H1 (cell line): ENCODE measurements around the gene CRTC3. TPM values are rescaled to one million over a fixed set of nuclear protein-coding genes. Genes with fewer than 3 reads are reported as not detected.

Source experiments
- CTCF ChIA-PET: fragments of 300-600 bp; sonication (Branson Sonifier 250); formaldehyde crosslinking; loops from one replicate; lab custom pipeline; 2021; ENCODE audit not compliant: partially characterized antibody; lab: Charles Lee
- POLR2A ChIA-PET: fragments of 300-600 bp; sonication (Branson Sonifier 250); formaldehyde crosslinking; loops from one replicate; lab custom pipeline; 2021; ENCODE audit warnings: inconsistent platforms; ENCODE audit not compliant: partially characterized antibody; lab: Charles Lee
- DNase-seq, 2 experiments: peaks; one replicate each; pipeline versions ENCODE4 v3.0.0 to v3.0.0-alpha.2; 2010 to 2022; ENCODE audit warnings: low spot score in 2 of 2, low read depth in 1 of 2, mixed read lengths in 1 of 2
- FAIRE-seq: peaks from 2 replicates; lab custom pipeline; 2011; peaks lifted over from hg19 to GRCh38; lab: Jason Lieb, UNC
- H2AFZ ChIP-seq: 2 replicates; pipeline ENCODE4 v1.8.1; 2012; ENCODE audit warnings: low read length, inconsistent platforms
- H2AK5ac ChIP-seq: 2 replicates; pipeline ENCODE4 v1.6.1; 2013; ENCODE audit warnings: low read depth, low read length
- H2BK120ac ChIP-seq: replicated peaks from 2 replicates; pipeline ENCODE3; 2013; ENCODE audit warnings: low read depth, low read length, inconsistent platforms
- H2BK12ac ChIP-seq: 2 replicates; pipeline ENCODE4 v1.6.1; 2013; ENCODE audit warnings: low read depth, low read length
- H2BK15ac ChIP-seq: 2 replicates; pipeline ENCODE4 v1.6.1; 2013; ENCODE audit warnings: low read length
- H2BK20ac ChIP-seq: 2 replicates; pipeline ENCODE4 v1.6.1; 2013; ENCODE audit warnings: low read length
- H2BK5ac ChIP-seq: 2 replicates; pipeline ENCODE4 v1.6.1; 2013; ENCODE audit warnings: low read depth, low read length
- H3K14ac ChIP-seq: 2 replicates; pipeline ENCODE4 v1.6.1; 2013; ENCODE audit warnings: inconsistent platforms; ENCODE audit not compliant: insufficient read length
- H3K18ac ChIP-seq: 2 replicates; pipeline ENCODE4 v1.6.1; 2013; ENCODE audit warnings: low read length; ENCODE audit errors: extremely low read depth
- H3K23ac ChIP-seq: 2 replicates; pipeline ENCODE4 v1.6.1; 2013; ENCODE audit warnings: inconsistent platforms; ENCODE audit not compliant: insufficient read length
- H3K23me2 ChIP-seq: 2 replicates; pipeline ENCODE4 v1.6.1; 2013; ENCODE audit warnings: low read depth, low read length
- H3K27ac ChIP-seq: 2 replicates; pipeline ENCODE4 v1.6.1; 2011; ENCODE audit warnings: low read depth, low read length, inconsistent platforms
- H3K27me3 ChIP-seq, 4 experiments: replicated peaks in 1 of 4; 1 replicate in 1 of 4; 2 replicates in 3 of 4; pipeline versions ENCODE4 v1.6.1 to v1.8.1; 2011 to 2013; ENCODE audit warnings: low read length in 3 of 4, mild to moderate bottlenecking in 3 of 4, inconsistent platforms in 2 of 4, mixed read lengths in 2 of 4, moderate library complexity in 1 of 4; ENCODE audit not compliant: control insufficient read depth in 3 of 4, insufficient read depth in 3 of 4; ENCODE audit errors: extremely low read depth in 1 of 4
- H3K36me3 ChIP-seq, 4 experiments: 2 replicates each; pipeline versions ENCODE4 v1.6.1 to v1.8.1; 2011 to 2013; ENCODE audit warnings: mild to moderate bottlenecking in 4 of 4, low read length in 3 of 4, moderate library complexity in 2 of 4, control low read depth in 1 of 4, inconsistent platforms in 1 of 4; ENCODE audit not compliant: insufficient read depth in 4 of 4, control insufficient read depth in 2 of 4
- H3K4ac ChIP-seq: replicated peaks from 2 replicates; pipeline ENCODE3; 2013; ENCODE audit warnings: low read length, low read depth, mixed read lengths, inconsistent platforms; ENCODE audit not compliant: insufficient read length
- H3K4me1 ChIP-seq, 4 experiments: replicated peaks in 1 of 4; 1 replicate in 1 of 4; 2 replicates in 3 of 4; pipeline versions ENCODE4 v1.6.1 to v1.8.1; 2011 to 2013; ENCODE audit warnings: low read length in 3 of 4, inconsistent platforms in 2 of 4, mixed read lengths in 1 of 4; ENCODE audit not compliant: insufficient read depth in 4 of 4, control insufficient read depth in 3 of 4
- H3K4me2 ChIP-seq, 2 experiments: 2 replicates each; pipeline versions ENCODE4 v1.6.1 to v1.8.1; 2011 to 2013; ENCODE audit warnings: low read depth in 2 of 2, low read length in 2 of 2, control low read depth in 1 of 2, inconsistent platforms in 1 of 2, mild to moderate bottlenecking in 1 of 2; ENCODE audit not compliant: insufficient read depth in 1 of 2
- H3K4me3 ChIP-seq, 4 experiments: fragments of 200-600, 300-600 bp in 1 of 4; sonication (generic), shearing (Covaris generic), sonication (Bioruptor Twin) in 1 of 4; 2 replicates each; pipeline versions ENCODE4 v1.5.1 to v1.8.1; 2011 to 2016; ENCODE audit warnings: low read length in 4 of 4, low read depth in 3 of 4, control low read depth in 2 of 4, inconsistent platforms in 2 of 4, mild to moderate bottlenecking in 2 of 4, mixed read lengths in 1 of 4, moderate library complexity in 1 of 4; ENCODE audit not compliant: insufficient read depth in 2 of 4; ENCODE audit errors: extremely low read depth in 1 of 4
- H3K56ac ChIP-seq: replicated peaks from 2 replicates; pipeline ENCODE3; 2013; ENCODE audit warnings: low read depth, mild to moderate bottlenecking, mixed read lengths, low read length, inconsistent platforms; ENCODE audit not compliant: insufficient read length
- H3K79me1 ChIP-seq: 2 replicates; pipeline ENCODE4 v1.6.1; 2013; ENCODE audit warnings: low read depth, low read length, control low read depth
- H3K79me2 ChIP-seq, 2 experiments: 2 replicates each; pipeline versions ENCODE4 v1.6.1 to v1.8.1; 2012 to 2013; ENCODE audit warnings: low read length in 2 of 2, mild to moderate bottlenecking in 2 of 2, inconsistent platforms in 1 of 2; ENCODE audit not compliant: insufficient read depth in 2 of 2, control insufficient read depth in 1 of 2
- H3K9ac ChIP-seq, 4 experiments: replicated peaks in 1 of 4; 1 replicate in 1 of 4; 2 replicates in 3 of 4; pipeline versions ENCODE4 v1.6.1 to v1.8.1; 2011 to 2013; ENCODE audit warnings: low read depth in 3 of 4, low read length in 3 of 4, control low read depth in 2 of 4, mild to moderate bottlenecking in 2 of 4, moderate library complexity in 2 of 4, inconsistent platforms in 1 of 4; ENCODE audit errors: extremely low read depth in 1 of 4
- H3K9me3 ChIP-seq, 2 experiments: 2 replicates each; pipeline versions ENCODE4 v1.6.1 to v1.8.1; 2012 to 2013; ENCODE audit warnings: mild to moderate bottlenecking in 2 of 2, moderate library complexity in 2 of 2, control low read depth in 1 of 2, inconsistent platforms in 1 of 2, low read depth in 1 of 2, low read length in 1 of 2, mixed read lengths in 1 of 2; ENCODE audit not compliant: insufficient read depth in 2 of 2
- H4K20me1 ChIP-seq, 2 experiments: replicated peaks in 1 of 2; 2 replicates each; pipeline versions ENCODE3 to v1.8.1; 2011 to 2013; ENCODE audit warnings: inconsistent platforms in 2 of 2, low read length in 2 of 2, mild to moderate bottlenecking in 1 of 2; ENCODE audit not compliant: insufficient read depth in 2 of 2, control insufficient read depth in 1 of 2
- H4K5ac ChIP-seq: 2 replicates; pipeline ENCODE4 v1.6.1; 2013; ENCODE audit warnings: low read length, low read depth, mixed read lengths, inconsistent platforms; ENCODE audit not compliant: insufficient read length
- H4K8ac ChIP-seq: 2 replicates; pipeline ENCODE4 v1.8.0; 2013; ENCODE audit warnings: mild to moderate bottlenecking, moderate library complexity, low read length, inconsistent platforms; ENCODE audit not compliant: insufficient read depth; ENCODE audit errors: extremely low read depth
- H4K91ac ChIP-seq: replicated peaks from 2 replicates; pipeline ENCODE3; 2013; ENCODE audit warnings: low read length, mixed read lengths, inconsistent platforms; ENCODE audit not compliant: insufficient read length
- BCL11A ChIP-seq, 2 experiments: IDR thresholded peaks; one replicate each; pipeline ENCODE4 v1.6.1; 2011; ENCODE audit warnings: low read depth in 2 of 2, low read length in 2 of 2, mild to moderate bottlenecking in 2 of 2
- CHD2 ChIP-seq: IDR thresholded peaks from 2 replicates; pipeline ENCODE4 v1.6.1; 2012; ENCODE audit warnings: low read length, improper control_type of control experiment
- CTBP2 ChIP-seq: IDR thresholded peaks from 2 replicates; pipeline ENCODE4 v1.7.0; 2011; ENCODE audit warnings: borderline replicate concordance, mild to moderate bottlenecking, moderate library complexity, mixed read lengths, low read length; ENCODE audit not compliant: insufficient read depth, insufficient read length
- RFX5 ChIP-seq: IDR thresholded peaks from 2 replicates; pipeline ENCODE4 v1.6.1; 2011; ENCODE audit warnings: low read depth, low read length, improper control_type of control experiment, borderline replicate concordance
- SAP30 ChIP-seq: fragments of 300-600 bp; sonication (generic); IDR thresholded peaks from 2 replicates; pipeline ENCODE4 v1.7.1; 2012; ENCODE audit warnings: low read length, moderate library complexity, mild to moderate bottlenecking, inconsistent platforms; ENCODE audit not compliant: insufficient read depth, insufficient replicate concordance
- SIN3A ChIP-seq, 2 experiments: IDR thresholded peaks in 1 of 2; conservative IDR thresholded peaks in 1 of 2; 2 replicates each; pipeline ENCODE4 v1.6.1; 2011 to 2012; ENCODE audit warnings: low read length in 2 of 2, improper control_type of control experiment in 1 of 2, low read depth in 1 of 2, mild to moderate bottlenecking in 1 of 2
- SP4 ChIP-seq: IDR thresholded peaks from 2 replicates; pipeline ENCODE4 v1.6.1; 2012; ENCODE audit warnings: low read length, inconsistent platforms
- TAF1 ChIP-seq: IDR thresholded peaks from 2 replicates; pipeline ENCODE4 v1.6.1; 2011; ENCODE audit warnings: mild to moderate bottlenecking, low read depth, low read length
- ZNF274 ChIP-seq: IDR thresholded peaks from 2 replicates; pipeline ENCODE4 v1.7.0; 2012; ENCODE audit warnings: low read length, borderline replicate concordance; ENCODE audit errors: extremely low read depth
- WGBS, 2 experiments: shearing (Covaris generic) in 1 of 2; methylation state at CpG; one replicate each; pipeline versions ENCODE4 v1.1.6 to v1.1.7; 2013 to 2015; ENCODE audit warnings: low lambda C conversion rate in 2 of 2, mixed read lengths in 2 of 2, inconsistent platforms in 1 of 2, low coverage in 1 of 2, missing lambda C conversion rate in 1 of 2; ENCODE audit not compliant: insufficient replicate concordance in 2 of 2, insufficient coverage in 1 of 2, insufficient read length in 1 of 2; ENCODE audit errors: extremely low coverage in 1 of 2, missing lambda C conversion rate in 1 of 2; 5-methylcytosine and 5-hydroxymethylcytosine counted together
- polyA plus RNA-seq, 7 experiments: library from polyadenylated mRNA; depleted of rRNA in 3 of 7; stranded (reverse) in 5 of 7; unstranded in 2 of 7; fragments of >200 nt in 5 of 7; fragments of 200-250 nt in 2 of 7; gene quantifications; 1 replicate in 5 of 7; 2 replicates in 1 of 7; 4 replicates in 1 of 7; pipeline versions ENCODE4 v1.2.1 to v1.2.3, GENCODE V29; 2011 to 2013; ENCODE audit warnings: missing spikeins in 2 of 7, mixed read lengths in 2 of 7
- total RNA-seq: library from RNA; stranded (reverse); fragmentation: NEBNext Ultra II Directional; extraction: Animal tissue kit (Norgen Biotek cat#: 25700); gene quantifications from 2 replicates; pipeline ENCODE4 v1.2.1, GENCODE V29; 2021
- TF ChIP-seq, protein P1 (sequence below): IDR thresholded peaks from 2 replicates; pipeline ENCODE4 v1.6.1; 2012; ENCODE audit warnings: inconsistent platforms

The CRTC3 gene
- total and polyA plus RNA-seq, 2 of the 8 experiments (the other 6 are each of a cell fraction or from before 2014, with no cell fraction given) = 5.0 to 5.3 TPM

DNA sequence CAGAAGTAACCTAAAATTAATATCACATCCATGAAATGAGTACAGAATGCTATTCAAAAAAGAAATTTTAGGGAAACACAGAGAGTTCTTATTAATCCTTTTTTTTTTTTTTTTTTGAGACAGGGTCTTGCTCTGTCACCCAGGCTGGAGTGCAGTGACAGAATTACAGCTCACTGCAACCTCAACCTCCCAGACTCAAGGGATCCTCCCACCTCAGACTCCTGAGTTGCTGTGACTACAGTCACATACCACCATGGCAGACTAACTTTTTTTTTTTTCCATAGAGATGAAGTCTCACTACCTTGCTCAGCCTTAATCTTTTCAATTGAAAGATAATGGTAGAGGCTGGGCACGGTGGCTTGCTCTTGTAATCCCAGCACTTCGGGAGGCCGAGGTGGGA is 6.3 kb upstream of the CRTC3 start:
- POLR2A ChIA-PET = no interaction called here
- Histone ChIP-seq H3K56ac (no peak overlapping the region), H3K36me3 (no peaks in the 10 kb centered on the region), H3K23me2 (peaks cover 2% of the 10 kb centered on the region; the same call in 1 of the 2 replicates), H3K27me3 (no peaks in the 10 kb centered on the region; a peak in 1 of 7 replicates), H2BK15ac (no peak overlapping the region), H3K4me2 (no peak overlapping the region), H4K20me1 (no peaks in the 10 kb centered on the region), H3K9ac (no peak overlapping the region), H2AK5ac (no peak overlapping the region), H4K8ac (no peak overlapping the region), H3K4me1 (no peaks in the 10 kb centered on the region), H3K4me3 (no peak overlapping the region), H3K79me1 (no peaks in the 10 kb centered on the region), H4K5ac (no peak overlapping the region), H2BK5ac (no peak overlapping the region), H2BK12ac (no peak overlapping the region), H2BK20ac (no peak overlapping the region), H4K91ac (no peak overlapping the region), H3K4ac (no peak overlapping the region), H3K27ac (no peak overlapping the region), H3K18ac (no peak overlapping the region), H2BK120ac (no peak overlapping the region), H3K9me3 (no peaks in the 10 kb centered on the region), H3K23ac (no peak overlapping the region), H2AFZ (no peak overlapping the region), H3K14ac (no peak overlapping the region), H3K79me2 (no peaks in the 10 kb centered on the region)
- no peak for TF ChIP-seq SIN3A (conservative IDR thresholded peaks at IDR 0.05 in 1 of 2, IDR thresholded peaks at IDR 0.05 in 1 of 2; ENCODE audit: low read depth in 1 of 2, low read length in 2 of 2)
- no peak for TF ChIP-seq ZNF274
- TF ChIP-seq, protein P1, sequence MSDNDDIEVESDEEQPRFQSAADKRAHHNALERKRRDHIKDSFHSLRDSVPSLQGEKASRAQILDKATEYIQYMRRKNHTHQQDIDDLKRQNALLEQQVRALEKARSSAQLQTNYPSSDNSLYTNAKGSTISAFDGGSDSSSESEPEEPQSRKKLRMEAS = no peak
- no peak for TF ChIP-seq TAF1
- TF ChIP-seq RFX5 = no peak
- no peak for TF ChIP-seq BCL11A (IDR thresholded peaks at IDR 0.05; ENCODE audit: low read depth in 2 of 2, low read length in 2 of 2)
- TF ChIP-seq SP4 = no peak
- no peak for TF ChIP-seq SAP30
- no peak for TF ChIP-seq CTBP2
- TF ChIP-seq CHD2 = no peak
- no peak for DNase-seq
- CTCF ChIA-PET = interaction anchor here (0.6 to 1.8 kb wide), 5 partner anchors 10 to 203 kb away, joined by 3 to 5 read pairs (median 4); no protein-coding TSS in a partner anchor
- no peak for FAIRE-seq
- 77% methylated on average over 3 of the region's 3 CpGs; no CpG with 5 or more reads in 1 of the 2 experiments for WGBS, 2 experiments
